GM19193 (cell line): Measurements from ENCODE around the gene MYBPH.

Source experiments
- POLR2A ChIP-seq: IDR thresholded peaks from 4 replicates; pipeline ENCODE4 v1.6.1; 2011; ENCODE audit not compliant: insufficient read depth, insufficient read length; ENCODE audit errors: extremely low read depth

The MYBPH gene

GRCh38 chr1:203173566-203173965 is 2.1 kb downstream of the MYBPH start:
- TF ChIP-seq POLR2A = no peak

GRCh38 chr1:203173011-203173555 is 2.5 kb downstream of the MYBPH start:
- TF ChIP-seq POLR2A = no peak

GRCh38 chr1:203172184-203173010 is 3.2 kb downstream of the MYBPH start:
- no peak for TF ChIP-seq POLR2A

- no peak for TF ChIP-seq POLR2A
These were observed 4.1 kb downstream of the MYBPH start for GRCh38 chr1:203171341-203172183.

- no peak for TF ChIP-seq POLR2A
These were observed 4.8 kb downstream of the MYBPH start for GRCh38 chr1:203170625-203171330.

- no peak for TF ChIP-seq POLR2A
These were observed 5.7 kb downstream of the MYBPH start for GRCh38 chr1:203169770-203170520.

- TF ChIP-seq POLR2A = no peak
These were observed 6.6 kb downstream of the MYBPH start for GRCh38 chr1:203168991-203169390.

GRCh38 chr1:203168256-203168786 is 7.3 kb downstream of the MYBPH start:
- TF ChIP-seq POLR2A = no peak

- no peak for TF ChIP-seq POLR2A
These were observed 7.8 kb downstream of the MYBPH start for GRCh38 chr1:203167913-203168200.

GRCh38 chr1:203167026-203167912 is 8.4 kb downstream of the MYBPH start:
- no peak for TF ChIP-seq POLR2A

GRCh38 chr1:203166192-203166940 is 9.3 kb downstream of the MYBPH start:
- no peak for TF ChIP-seq POLR2A

GRCh38 chr1:203165800-203166161 is 9.8 kb downstream of the MYBPH start:
- TF ChIP-seq POLR2A = no peak

- no peak for TF ChIP-seq POLR2A
These were observed 10.4 kb downstream of the MYBPH start for GRCh38 chr1:203165101-203165799.
